LNCaP clone FGC (cell line): ENCODE results near the gene NCOA5.

Experiments used
- DNase-seq: peaks from one replicate; pipeline ENCODE4 v3.0.0-alpha.2; 2011; ENCODE audit warnings: low read depth
- H3K4me3 ChIP-seq: 2 replicates; pipeline ENCODE4 v1.5.1; 2011; ENCODE audit warnings: mild to moderate bottlenecking, low read depth, low read length, control low read depth
- CTCF ChIP-seq: IDR thresholded peaks from 2 replicates; pipeline ENCODE4 v1.5.1; 2012; ENCODE audit warnings: mild to moderate bottlenecking; ENCODE audit not compliant: control insufficient read depth, insufficient read depth; ENCODE audit errors: extremely low read depth

NCOA5 gene

GRCh38 chr20:46062621-46063020 lies 27.1 kb downstream of the NCOA5 start:
- no peak for TF ChIP-seq CTCF
- no peak overlapping the region for H3K4me3 ChIP-seq
- no peak for DNase-seq

DNA sequence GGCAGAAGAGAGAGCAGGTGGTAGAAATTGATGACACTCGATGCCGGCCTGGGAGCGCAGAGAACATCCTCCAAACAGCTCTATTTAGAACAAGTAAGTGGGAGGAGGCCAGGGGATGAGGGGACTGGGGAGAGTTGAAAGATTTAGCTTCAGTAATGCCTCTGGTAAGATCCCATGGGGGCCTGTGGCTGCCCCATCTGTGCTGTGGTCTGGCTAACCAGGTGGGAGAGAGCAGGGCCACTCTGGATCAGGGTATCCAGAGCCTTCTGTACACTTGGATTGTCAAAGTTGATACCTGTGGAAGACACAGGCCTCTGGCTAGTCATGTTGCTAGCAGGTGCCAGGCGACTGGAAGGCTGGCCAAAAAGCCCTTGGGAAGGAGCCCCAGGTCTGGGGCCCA lies 27.6 kb downstream of the NCOA5 start:
- DNase-seq = no peak
- TF ChIP-seq CTCF = no peak
- no peak overlapping the region for H3K4me3 ChIP-seq

DNA sequence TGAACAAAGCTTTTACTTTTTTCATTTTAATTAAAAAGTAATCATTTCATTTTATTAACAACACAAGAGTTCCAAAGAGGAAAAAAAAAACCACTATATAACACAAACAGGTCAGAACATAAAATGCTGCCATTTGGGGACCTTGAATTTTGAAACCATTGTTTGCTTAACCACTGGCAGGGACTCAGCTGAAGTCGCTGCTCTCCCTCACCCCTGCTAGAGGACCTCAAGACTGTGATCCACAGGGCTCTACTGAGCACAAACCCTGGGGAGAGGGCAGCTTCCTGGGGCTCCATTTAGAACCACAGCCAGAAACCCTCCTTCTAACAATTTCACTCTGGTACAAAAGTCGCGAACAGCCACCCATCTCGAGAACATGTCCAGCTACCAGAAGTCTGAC lies 28.8 kb downstream of the NCOA5 start:
- no peak overlapping the region for H3K4me3 ChIP-seq
- TF ChIP-seq CTCF = no peak
- no peak for DNase-seq

DNA sequence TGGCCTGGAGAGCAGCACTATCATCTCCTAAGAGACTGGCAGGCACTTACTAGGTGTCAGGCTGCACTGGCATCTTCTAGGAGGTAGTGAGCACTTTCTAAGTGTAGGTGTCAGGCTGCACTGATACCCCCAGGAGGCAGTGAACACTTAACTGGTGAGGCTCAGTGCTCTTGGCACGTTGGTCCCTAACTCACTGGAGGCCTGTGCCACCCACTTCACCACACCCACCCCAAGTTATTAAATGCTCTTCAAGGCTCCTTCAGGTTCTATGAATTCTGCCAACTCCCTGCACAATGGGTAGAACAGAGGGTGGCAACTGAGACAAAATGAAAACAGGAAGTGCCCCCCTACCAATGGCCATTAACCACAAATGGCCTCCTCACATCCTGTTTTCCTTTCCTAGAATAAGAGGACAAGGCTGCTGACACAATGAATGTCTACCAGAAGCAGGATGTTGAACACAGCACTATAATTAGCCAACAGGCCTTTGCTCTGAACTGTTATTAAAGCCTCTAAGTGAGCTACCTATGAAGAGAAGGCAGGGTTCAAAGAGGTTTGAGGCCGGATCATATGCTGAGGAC lies 29.4 kb downstream of the NCOA5 start:
- DNase-seq = no peak
- H3K4me3 ChIP-seq = no peak overlapping the region
- no peak for TF ChIP-seq CTCF

DNA sequence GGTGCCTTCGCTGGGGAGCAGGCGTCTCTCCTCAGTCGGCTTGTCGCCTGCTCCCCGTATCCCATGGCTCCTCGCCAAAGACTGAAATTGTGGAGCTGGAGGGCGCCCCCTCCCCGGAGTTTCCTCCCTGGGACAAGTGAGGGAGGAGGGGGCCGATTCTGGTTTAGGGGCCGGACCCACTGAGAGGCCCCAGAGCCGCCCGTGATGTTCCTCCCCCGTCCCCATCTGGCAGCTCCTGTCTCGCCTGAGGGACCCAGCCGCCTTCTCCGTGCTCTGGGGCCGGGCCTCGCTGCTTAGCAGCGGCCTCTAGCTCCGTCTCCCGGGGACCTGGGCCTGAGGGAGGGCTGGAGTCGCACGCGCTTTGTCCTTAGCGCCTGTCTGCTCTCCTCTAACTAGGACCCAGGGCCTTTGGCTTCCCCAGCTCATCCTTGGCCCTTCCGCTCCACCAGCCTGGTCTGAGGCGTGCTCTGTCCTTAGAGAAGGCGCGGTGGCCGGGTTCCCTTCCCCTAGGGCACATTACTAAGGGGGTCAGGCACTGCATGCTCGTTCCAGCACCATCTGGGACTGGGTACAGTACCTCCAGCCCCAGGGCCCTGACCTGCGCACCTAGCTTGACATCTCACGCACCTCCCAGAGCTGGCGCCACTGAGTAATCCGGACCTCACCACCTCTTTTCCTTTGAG lies 31.0 kb downstream of the NCOA5 start:
- H3K4me3 ChIP-seq = no peak overlapping the region
- no peak for TF ChIP-seq CTCF
- DNase-seq = no peak

GRCh38 chr20:46057856-46058598 lies 31.7 kb downstream of the NCOA5 start:
- no peak for DNase-seq
- no peak overlapping the region for H3K4me3 ChIP-seq
- TF ChIP-seq CTCF = no peak
